Lung (tissue), 12 donors: ENCODE data around the gene ANGPTL1. TPM values are rescaled to one million over a fixed set of nuclear protein-coding genes. Genes with fewer than 3 reads are reported as not detected.

ENCODE experiments used
- ATAC-seq: fragments of 200-7000 bp; cut with Tn5 transposase; one replicate; pipeline ENCODE4 v1.9.1; 2020; ENCODE audit warnings: moderate number of reproducible peaks; ENCODE audit not compliant: insufficient read depth, low FRiP score
- DNase-seq, 3 donors: peaks; one replicate each; pipeline ENCODE4 v3.0.0-alpha.2; 2013 to 2017
- H3K27ac ChIP-seq, 2 donors: one replicate each; pipeline ENCODE4 v1.5.1; 2013; ENCODE audit warnings: mild to moderate bottlenecking in 2 of 2, moderate library complexity in 2 of 2, control low read depth in 1 of 2, inconsistent platforms in 1 of 2, low read depth in 1 of 2, low read length in 1 of 2
- H3K27me3 ChIP-seq, 3 donors: one replicate each; pipeline ENCODE4 v1.5.1; 2013; ENCODE audit warnings: low read length in 2 of 3; ENCODE audit not compliant: control insufficient read depth in 3 of 3, insufficient read depth in 3 of 3
- H3K36me3 ChIP-seq, 4 donors: one replicate each; pipeline ENCODE4 v1.5.1; 2013; ENCODE audit warnings: low read length in 4 of 4, mild to moderate bottlenecking in 1 of 4, moderate library complexity in 1 of 4; ENCODE audit not compliant: control insufficient read depth in 4 of 4, insufficient read depth in 4 of 4
- H3K4me1 ChIP-seq, 5 donors: one replicate each; pipeline ENCODE4 v1.5.1; 2013; ENCODE audit warnings: low read length in 5 of 5, mild to moderate bottlenecking in 2 of 5, moderate library complexity in 1 of 5; ENCODE audit not compliant: control insufficient read depth in 5 of 5, insufficient read depth in 5 of 5
- H3K4me3 ChIP-seq: one replicate; pipeline ENCODE4 v1.5.1; 2013; ENCODE audit warnings: mild to moderate bottlenecking, control low read depth, moderate library complexity
- H3K9ac ChIP-seq, 2 donors: one replicate each; pipeline ENCODE4 v1.5.1; 2013; ENCODE audit warnings: low read length in 2 of 2, control low read depth in 1 of 2; ENCODE audit not compliant: insufficient read depth in 1 of 2
- H3K9me3 ChIP-seq, 4 donors: one replicate each; pipeline ENCODE4 v1.5.1; 2013; ENCODE audit warnings: low read length in 3 of 4, mild to moderate bottlenecking in 1 of 4, moderate library complexity in 1 of 4; ENCODE audit not compliant: control insufficient read depth in 4 of 4, insufficient read depth in 3 of 4
- CTCF ChIP-seq: IDR thresholded peaks from 2 replicates; pipeline ENCODE4 v1.5.1; 2012; ENCODE audit warnings: mild to moderate bottlenecking; ENCODE audit errors: control extremely low read depth, extremely low read depth
- WGBS, 2 donors: extraction: QIAGEN DNeasy Blood & Tissue Kit; methylation state at CpG; one replicate each; pipeline ENCODE4 v1.1.7; 2013; 5-methylcytosine and 5-hydroxymethylcytosine counted together
- polyA plus RNA-seq, 2 donors: library from polyadenylated mRNA; stranded (reverse); fragments of 200-250 nt; gene quantifications; one replicate each; pipeline ENCODE4 v1.2.1, GENCODE V29; 2013
- total RNA-seq, 2 donors: library from RNA; depleted of rRNA in 1 of 2; stranded (reverse); fragments of >200 nt in 1 of 2; gene quantifications; one replicate each; pipeline ENCODE4 v1.2.1, GENCODE V29; 2014 to 2021
- donor health status: control.
- donor health status: control.
- donor health status: Bipolar disorder and iron deficiency.
- donor health status: healthy.
- donor health status: DM: yes; HTN: yes; CAD: no.

The ANGPTL1 gene
- total and polyA plus RNA-seq, 4 donors = 2.6 to 24.3 (median 14.0) TPM

DNA sequence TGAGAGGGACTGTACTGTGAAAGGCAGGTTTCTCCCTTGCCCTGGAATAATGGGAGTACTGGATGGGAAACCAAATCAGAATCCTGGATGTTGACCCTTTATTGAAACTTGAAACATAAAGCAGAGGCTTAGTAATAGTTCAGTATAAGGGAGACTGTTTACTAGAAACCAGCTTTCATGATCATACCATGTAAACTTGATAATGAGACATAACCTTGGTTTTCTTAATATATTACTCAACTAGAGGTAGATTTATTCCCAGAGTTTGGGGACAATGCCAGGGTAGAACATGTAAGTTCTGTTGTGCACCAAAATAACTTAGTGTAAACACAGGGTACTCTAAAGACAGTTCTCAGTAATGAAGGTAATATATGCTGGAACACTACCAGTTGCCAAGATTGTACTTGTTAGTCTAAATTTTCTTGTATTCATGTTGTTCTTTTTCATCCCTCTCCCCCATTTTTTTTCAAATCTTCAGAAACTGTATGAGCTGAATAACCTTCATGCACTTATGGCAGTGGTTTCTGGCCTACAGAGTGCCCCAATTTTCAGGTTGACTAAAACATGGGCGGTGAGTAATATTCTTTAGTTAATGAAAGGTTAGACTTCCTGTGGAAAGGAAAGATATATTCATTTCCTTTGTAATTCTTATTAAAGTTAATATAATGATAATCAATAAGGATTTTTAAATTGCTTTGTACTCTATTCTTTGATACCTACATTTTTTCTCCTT is 49.6 kb downstream of the ANGPTL1 start:
- Histone ChIP-seq H3K9ac (no peak overlapping the region), H3K36me3 (no peaks in the 10 kb centered on the region), H3K27me3 (no peaks in the 10 kb centered on the region), H3K4me1 (no peaks in the 10 kb centered on the region), H3K9me3 (no peaks in the 10 kb centered on the region), H3K27ac (no peak overlapping the region), H3K4me3 (no peak overlapping the region)
- DNase-seq = no peak
- WGBS, 2 donors = 91 to 93% methylated on average over 1 of the region's 1 CpG
- TF ChIP-seq CTCF = no peak
- no peak for ATAC-seq

DNA sequence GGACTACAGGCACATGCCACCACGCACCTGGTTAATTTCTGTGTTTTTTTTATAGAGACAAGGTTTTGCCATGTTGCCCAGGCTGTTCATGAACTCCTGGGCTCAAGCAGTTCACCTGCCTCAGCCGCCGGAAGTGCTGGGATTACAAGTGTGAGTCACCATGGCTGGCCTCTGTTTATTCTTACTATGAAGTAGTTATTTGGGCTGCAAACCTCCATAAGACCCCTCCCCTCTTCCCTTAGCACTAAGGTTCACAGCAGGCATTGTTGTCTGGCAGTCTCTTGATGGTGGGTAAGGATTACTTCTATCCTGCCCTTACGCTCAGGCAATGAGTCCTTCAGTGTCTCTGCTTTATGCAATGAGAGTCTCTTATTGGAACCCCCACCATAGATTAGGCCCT is 51.8 kb downstream of the ANGPTL1 start:
- Histone ChIP-seq H3K4me1 (peaks cover 0 to 2% (median 0%) of the 10 kb centered on the region in 5 donors), H3K4me3 (no peak overlapping the region), H3K9ac (no peak overlapping the region), H3K36me3 (no peaks in the 10 kb centered on the region), H3K27ac (no peak overlapping the region), H3K27me3 (no peaks in the 10 kb centered on the region), H3K9me3 (no peaks in the 10 kb centered on the region)
- ATAC-seq (no peak), DNase-seq (no peak)
- no peak for TF ChIP-seq CTCF
- WGBS, 2 donors = 83 to 97% methylated on average over 4 of the region's 4 CpGs

- Histone ChIP-seq H3K36me3 (no peaks in the 10 kb centered on the region), H3K4me1 (peaks cover 0 to 3% (median 0%) of the 10 kb centered on the region in 5 donors), H3K4me3 (no peak overlapping the region), H3K9ac (no peak overlapping the region), H3K27ac (no peak overlapping the region), H3K9me3 (no peaks in the 10 kb centered on the region), H3K27me3 (no peaks in the 10 kb centered on the region)
- DNase-seq (no peak), ATAC-seq (no peak)
- WGBS, 2 donors = 97 to 98% methylated on average over 2 of the region's 2 CpGs
- no peak for TF ChIP-seq CTCF
These were observed 52.5 kb downstream of the ANGPTL1 start for GRCh38 chr1:178818416-178818815.

GRCh38 chr1:178810585-178810984 is 60.3 kb downstream of the ANGPTL1 start:
- Histone ChIP-seq H3K9ac (no peak overlapping the region), H3K36me3 (no peaks in the 10 kb centered on the region), H3K4me1 (peaks cover 0 to 3% (median 0%) of the 10 kb centered on the region in 5 donors), H3K9me3 (no peaks in the 10 kb centered on the region), H3K27me3 (no peaks in the 10 kb centered on the region), H3K27ac (no peak overlapping the region), H3K4me3 (no peak overlapping the region)
- TF ChIP-seq CTCF = no peak
- no peak for ATAC-seq
- DNase-seq = no peak
